ENCODE data around the gene PFKFB3. TPM values are rescaled to one million over a fixed set of nuclear protein-coding genes. Genes with fewer than 3 reads are reported as not detected.

Gene PFKFB3
- total and polyA plus RNA-seq, 2 experiments from 2014 or later: 21.6 to 26.2 TPM

- no peaks in the 10 kb centered on the region for H3K79me2 ChIP-seq
- TF ChIP-seq, protein P1, sequence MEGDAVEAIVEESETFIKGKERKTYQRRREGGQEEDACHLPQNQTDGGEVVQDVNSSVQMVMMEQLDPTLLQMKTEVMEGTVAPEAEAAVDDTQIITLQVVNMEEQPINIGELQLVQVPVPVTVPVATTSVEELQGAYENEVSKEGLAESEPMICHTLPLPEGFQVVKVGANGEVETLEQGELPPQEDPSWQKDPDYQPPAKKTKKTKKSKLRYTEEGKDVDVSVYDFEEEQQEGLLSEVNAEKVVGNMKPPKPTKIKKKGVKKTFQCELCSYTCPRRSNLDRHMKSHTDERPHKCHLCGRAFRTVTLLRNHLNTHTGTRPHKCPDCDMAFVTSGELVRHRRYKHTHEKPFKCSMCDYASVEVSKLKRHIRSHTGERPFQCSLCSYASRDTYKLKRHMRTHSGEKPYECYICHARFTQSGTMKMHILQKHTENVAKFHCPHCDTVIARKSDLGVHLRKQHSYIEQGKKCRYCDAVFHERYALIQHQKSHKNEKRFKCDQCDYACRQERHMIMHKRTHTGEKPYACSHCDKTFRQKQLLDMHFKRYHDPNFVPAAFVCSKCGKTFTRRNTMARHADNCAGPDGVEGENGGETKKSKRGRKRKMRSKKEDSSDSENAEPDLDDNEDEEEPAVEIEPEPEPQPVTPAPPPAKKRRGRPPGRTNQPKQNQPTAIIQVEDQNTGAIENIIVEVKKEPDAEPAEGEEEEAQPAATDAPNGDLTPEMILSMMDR (IDR thresholded peaks at IDR 0.05; ENCODE audit: poor library complexity): no peak
- no peak for TF ChIP-seq EZH2phosphoT487 (IDR thresholded peaks at IDR 0.05; ENCODE audit: low read depth, severe bottlenecking, unreplicated experiment)
- TF ChIP-seq EZH2 (IDR thresholded peaks at IDR 0.05; ENCODE audit: borderline replicate concordance): no peak
- no peaks in the 10 kb centered on the region for H3K9me2 ChIP-seq (replicated peaks; ENCODE audit: insufficient read depth)
- H3K9me3 ChIP-seq (ENCODE audit: low read depth): no peaks in the 10 kb centered on the region
- H4K20me1 ChIP-seq (ENCODE audit: insufficient read depth, poor library complexity, severe bottlenecking): peaks cover 3% of the 10 kb centered on the region
- WGBS (ENCODE audit: low lambda C conversion rate, missing lambda C conversion rate): 94% methylated on average over 13 of the region's 15 CpGs
- H3K4me3 ChIP-seq: no peak overlapping the region
- DNase-seq (ENCODE audit: low spot score): no peak
- no peak overlapping the region for H2AFZ ChIP-seq
- H3K4me1 ChIP-seq (ENCODE audit: insufficient read depth): no peaks in the 10 kb centered on the region
- no peak overlapping the region for H3K27ac ChIP-seq
- H3K4me2 ChIP-seq: no peak overlapping the region
- no peaks in the 10 kb centered on the region for H3K27me3 ChIP-seq
- no peaks in the 10 kb centered on the region for H3K36me3 ChIP-seq (replicated peaks; ENCODE audit: insufficient read depth, low read depth)
These were observed 26.6 kb downstream of the PFKFB3 start for GRCh38 chr10:6229290-6229689.

DNA sequence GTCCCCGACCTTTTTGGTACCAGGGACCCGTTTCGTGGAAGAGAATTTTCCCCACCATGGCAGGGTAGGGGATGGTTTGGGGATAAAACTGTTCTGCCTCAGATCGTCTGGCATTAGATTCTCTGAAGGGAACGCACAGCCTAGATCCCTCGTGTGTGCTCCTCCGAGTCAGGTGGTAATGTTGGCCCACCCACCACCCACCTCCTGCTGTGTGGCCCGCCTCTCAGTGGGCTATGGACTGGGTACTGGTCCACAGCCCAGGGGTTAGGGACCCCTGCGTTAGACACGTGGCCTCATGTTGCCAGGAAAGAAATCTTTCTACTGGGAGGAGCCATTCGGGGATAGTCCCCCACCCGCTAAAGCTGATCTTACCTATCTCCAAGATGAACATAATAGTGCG lies 27.0 kb downstream of the PFKFB3 start:
- no peaks in the 10 kb centered on the region for H3K79me2 ChIP-seq
- no peaks in the 10 kb centered on the region for H3K36me3 ChIP-seq (replicated peaks; ENCODE audit: insufficient read depth, low read depth)
- H3K4me2 ChIP-seq: no peak overlapping the region

GRCh38 chr10:6230315-6230714 lies 27.6 kb downstream of the PFKFB3 start:
- Histone ChIP-seq H3K4me1 (ENCODE audit: insufficient read depth) (no peaks in the 10 kb centered on the region), H3K4me2 (no peak overlapping the region), H3K79me2 (no peaks in the 10 kb centered on the region), H3K9me3 (ENCODE audit: low read depth) (no peaks in the 10 kb centered on the region), H3K9me2 (replicated peaks; ENCODE audit: insufficient read depth) (no peaks in the 10 kb centered on the region), H4K20me1 (ENCODE audit: insufficient read depth, poor library complexity, severe bottlenecking) (peaks cover 3% of the 10 kb centered on the region), H3K27ac (no peak overlapping the region), H2AFZ (no peak overlapping the region), H3K36me3 (replicated peaks; ENCODE audit: insufficient read depth, low read depth) (no peaks in the 10 kb centered on the region), H3K4me3 (no peak overlapping the region), H3K27me3 (no peaks in the 10 kb centered on the region)
- no peak for DNase-seq (ENCODE audit: low spot score)
- 96% methylated on average over 2 of the region's 2 CpGs for WGBS (ENCODE audit: low lambda C conversion rate, missing lambda C conversion rate)
- TF ChIP-seq, protein P1 (IDR thresholded peaks at IDR 0.05; ENCODE audit: poor library complexity): no peak
- TF ChIP-seq EZH2phosphoT487 (IDR thresholded peaks at IDR 0.05; ENCODE audit: low read depth, severe bottlenecking, unreplicated experiment): no peak
- no peak for TF ChIP-seq EZH2 (IDR thresholded peaks at IDR 0.05; ENCODE audit: borderline replicate concordance)

More for the DNA sequence above, 27.0 kb downstream of the PFKFB3 start:
- Histone ChIP-seq H3K4me1 (ENCODE audit: insufficient read depth) (no peaks in the 10 kb centered on the region), H4K20me1 (ENCODE audit: insufficient read depth, poor library complexity, severe bottlenecking) (peaks cover 3% of the 10 kb centered on the region), H3K27ac (no peak overlapping the region), H2AFZ (no peak overlapping the region), H3K9me3 (ENCODE audit: low read depth) (no peaks in the 10 kb centered on the region), H3K27me3 (no peaks in the 10 kb centered on the region), H3K4me3 (no peak overlapping the region), H3K9me2 (replicated peaks; ENCODE audit: insufficient read depth) (no peaks in the 10 kb centered on the region)
- TF ChIP-seq EZH2 (IDR thresholded peaks at IDR 0.05; ENCODE audit: borderline replicate concordance) (no peak), EZH2phosphoT487 (IDR thresholded peaks at IDR 0.05; ENCODE audit: low read depth, severe bottlenecking, unreplicated experiment) (no peak)
- TF ChIP-seq, protein P1 (IDR thresholded peaks at IDR 0.05; ENCODE audit: poor library complexity): no peak
- DNase-seq (ENCODE audit: low spot score): no peak
- WGBS (ENCODE audit: low lambda C conversion rate, missing lambda C conversion rate): 92% methylated on average over 13 of the region's 13 CpGs

DNA sequence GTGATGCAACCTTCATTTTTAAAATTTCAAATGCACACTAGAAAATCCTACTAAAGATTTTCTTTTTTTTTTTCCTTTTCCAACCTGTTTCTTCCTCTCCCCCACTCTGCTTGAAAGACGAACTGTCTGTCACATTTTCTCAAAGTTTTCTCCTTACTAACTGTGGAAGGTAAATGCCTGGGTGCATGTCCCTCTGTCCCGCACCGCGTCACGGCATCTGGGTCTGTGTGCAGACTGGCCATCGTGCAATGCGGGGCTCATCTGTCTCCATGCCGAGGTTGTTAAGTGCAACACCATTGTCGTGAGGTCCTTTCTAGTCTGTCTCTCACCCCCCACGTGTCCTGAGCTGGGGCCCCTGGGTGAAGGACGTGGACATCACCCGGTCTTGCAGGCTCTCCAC lies 28.4 kb downstream of the PFKFB3 start:
- H3K36me3 ChIP-seq (replicated peaks; ENCODE audit: insufficient read depth, low read depth): no peaks in the 10 kb centered on the region
- DNase-seq (ENCODE audit: low spot score): no peak
- WGBS (ENCODE audit: low lambda C conversion rate, missing lambda C conversion rate): 95% methylated on average over 12 of the region's 12 CpGs

More for the DNA sequence above, 28.4 kb downstream of the PFKFB3 start:
- Histone ChIP-seq H3K4me1 (ENCODE audit: insufficient read depth) (no peaks in the 10 kb centered on the region), H3K9me3 (ENCODE audit: low read depth) (no peaks in the 10 kb centered on the region), H3K79me2 (no peaks in the 10 kb centered on the region), H3K4me2 (no peak overlapping the region), H3K27ac (no peak overlapping the region), H3K9me2 (replicated peaks; ENCODE audit: insufficient read depth) (no peaks in the 10 kb centered on the region), H2AFZ (no peak overlapping the region), H3K4me3 (no peak overlapping the region), H4K20me1 (ENCODE audit: insufficient read depth, poor library complexity, severe bottlenecking) (peaks cover 3% of the 10 kb centered on the region), H3K27me3 (no peaks in the 10 kb centered on the region)
- TF ChIP-seq EZH2 (IDR thresholded peaks at IDR 0.05; ENCODE audit: borderline replicate concordance) (no peak), EZH2phosphoT487 (IDR thresholded peaks at IDR 0.05; ENCODE audit: low read depth, severe bottlenecking, unreplicated experiment) (no peak)
- TF ChIP-seq, protein P1 (IDR thresholded peaks at IDR 0.05; ENCODE audit: poor library complexity): no peak
